IMR-90 (cell line): ENCODE results near the gene GAS2L2. TPM values are rescaled to one million over a fixed set of nuclear protein-coding genes. Genes with fewer than 3 reads are reported as not detected.

Experiments used
- ATAC-seq: fragments of 200-7000 bp; cut with Tn5 transposase; 2 replicates; pipeline ENCODE4 v1.9.1; 2020; ENCODE audit warnings: low read depth, mild to moderate bottlenecking, moderate library complexity
- BruUV-seq: library from RNA; stranded (reverse); fragments of 400-500 nt; replicated peaks from 2 replicates; lab custom pipeline; 2021; lab: Mats Ljungman, UMichigan
- CTCF ChIA-PET: fragments of 300-600 bp; formaldehyde crosslinking; extraction: SDS; loops from one replicate; lab custom pipeline; 2021; ENCODE audit warnings: antibody characterized with exemption; lab: Yijun Ruan, JAX
- POLR2A ChIA-PET: fragments of 300-600 bp; sonication (Branson Sonifier 250); formaldehyde crosslinking; loops from one replicate; lab custom pipeline; 2022; ENCODE audit warnings: antibody characterized with exemption; ENCODE audit not compliant: unreplicated experiment; lab: Charles Lee
- DNase-seq: peaks from one replicate; pipeline ENCODE4 v3.0.0; 2013
- H2AFZ ChIP-seq: replicated peaks from 2 replicates; pipeline ENCODE3; 2013; ENCODE audit warnings: low read length, mild to moderate bottlenecking; ENCODE audit not compliant: poor library complexity
- H2AK5ac ChIP-seq: 2 replicates; pipeline ENCODE4 v1.6.1; 2013; ENCODE audit warnings: low read depth, low read length, inconsistent platforms
- H2AK9ac ChIP-seq: replicated peaks from 2 replicates; pipeline ENCODE3; 2013; ENCODE audit warnings: mild to moderate bottlenecking, low read depth, low read length, moderate library complexity; ENCODE audit not compliant: poor library complexity
- H2BK120ac ChIP-seq: 2 replicates; pipeline ENCODE4 v1.6.1; 2013; ENCODE audit warnings: low read depth, low read length, inconsistent platforms
- H2BK15ac ChIP-seq: 3 replicates; pipeline ENCODE4 v1.6.1; 2013; ENCODE audit warnings: low read depth, low read length, inconsistent platforms
- H2BK20ac ChIP-seq: 2 replicates; pipeline ENCODE4 v1.6.1; 2013; ENCODE audit warnings: low read depth, mild to moderate bottlenecking, inconsistent platforms, low read length, moderate library complexity
- H2BK5ac ChIP-seq: 2 replicates; pipeline ENCODE4 v1.6.1; 2013; ENCODE audit warnings: mild to moderate bottlenecking, low read depth, low read length, inconsistent platforms; ENCODE audit not compliant: poor library complexity, severe bottlenecking
- H3K14ac ChIP-seq: replicated peaks from 2 replicates; pipeline ENCODE4 v1.6.1; 2013; ENCODE audit warnings: low read depth, low read length, inconsistent platforms
- H3K18ac ChIP-seq: 2 replicates; pipeline ENCODE4 v1.6.1; 2013; ENCODE audit warnings: low read depth, low read length, control low read depth
- H3K23ac ChIP-seq: 2 replicates; pipeline ENCODE4 v1.6.1; 2013; ENCODE audit warnings: low read depth, low read length, inconsistent platforms
- H3K27ac ChIP-seq: 2 replicates; pipeline ENCODE4 v1.5.1; 2013; ENCODE audit warnings: mild to moderate bottlenecking, control low read depth, low read length; ENCODE audit not compliant: insufficient read depth
- H3K27me3 ChIP-seq: 2 replicates; pipeline ENCODE4 v1.6.1; 2013; ENCODE audit warnings: low read length; ENCODE audit not compliant: control insufficient read depth, insufficient read depth
- H3K36me3 ChIP-seq: 2 replicates; pipeline ENCODE4 v1.6.1; 2013; ENCODE audit warnings: low read length, mixed read lengths; ENCODE audit not compliant: control insufficient read depth, insufficient read depth
- H3K4ac ChIP-seq: 2 replicates; pipeline ENCODE4 v1.6.1; 2013; ENCODE audit warnings: low read depth, low read length, inconsistent platforms
- H3K4me1 ChIP-seq: 2 replicates; pipeline ENCODE4 v1.6.1; 2013; ENCODE audit warnings: low read length, mixed read lengths; ENCODE audit not compliant: control insufficient read depth, insufficient read depth
- H3K4me2 ChIP-seq: 2 replicates; pipeline ENCODE4 v1.6.1; 2013; ENCODE audit warnings: low read depth, mild to moderate bottlenecking, control low read depth, low read length, moderate library complexity
- H3K4me3 ChIP-seq: 2 replicates; pipeline ENCODE4 v1.5.1; 2013; ENCODE audit warnings: low read depth, mild to moderate bottlenecking, control low read depth, low read length, moderate library complexity; ENCODE audit not compliant: insufficient read depth
- H3K56ac ChIP-seq: 2 replicates; pipeline ENCODE4 v1.6.1; 2013; ENCODE audit warnings: low read length, inconsistent platforms; ENCODE audit not compliant: insufficient read depth; ENCODE audit errors: extremely low read depth
- H3K79me1 ChIP-seq, 2 experiments: 2 replicates each; pipeline ENCODE4 v1.6.1; 2013; ENCODE audit warnings: low read length in 2 of 2, inconsistent platforms in 1 of 2, low read depth in 1 of 2
- H3K9ac ChIP-seq: 2 replicates; pipeline ENCODE4 v1.6.1; 2013; ENCODE audit warnings: low read depth, low read length, control low read depth
- H3K9me1 ChIP-seq: 2 replicates; pipeline ENCODE4 v1.6.1; 2013; ENCODE audit warnings: low read length, inconsistent platforms; ENCODE audit not compliant: insufficient read depth
- H3K9me3 ChIP-seq: 2 replicates; pipeline ENCODE4 v1.6.1; 2013; ENCODE audit warnings: low read length; ENCODE audit not compliant: control insufficient read depth, insufficient read depth
- H4K20me1 ChIP-seq: 2 replicates; pipeline ENCODE4 v1.6.1; 2013; ENCODE audit warnings: low read length, inconsistent platforms; ENCODE audit not compliant: insufficient read depth
- H4K5ac ChIP-seq: 2 replicates; pipeline ENCODE4 v1.6.1; 2013; ENCODE audit warnings: mild to moderate bottlenecking, low read depth, low read length, control low read depth
- H4K8ac ChIP-seq, 2 experiments: 2 replicates each; pipeline ENCODE4 v1.6.1; 2013; ENCODE audit warnings: low read depth in 2 of 2, low read length in 2 of 2, control low read depth in 1 of 2, inconsistent platforms in 1 of 2
- H4K91ac ChIP-seq: 2 replicates; pipeline ENCODE4 v1.6.1; 2013; ENCODE audit warnings: low read depth, low read length, inconsistent platforms; ENCODE audit not compliant: insufficient read depth
- FOS ChIP-seq: fragments of 150-350 bp; IDR thresholded peaks from 2 replicates; pipeline ENCODE4 v1.6.1; 2016; ENCODE audit warnings: low read depth, low read length
- MAFK ChIP-seq: IDR thresholded peaks from 2 replicates; pipeline ENCODE4 v1.6.1; 2012; ENCODE audit warnings: low read depth, low read length, improper control_type of control experiment
- MXI1 ChIP-seq: IDR thresholded peaks from 2 replicates; pipeline ENCODE4 v1.6.1; 2012; ENCODE audit warnings: low read depth, mild to moderate bottlenecking, low read length, moderate library complexity, borderline replicate concordance
- POLR2A ChIP-seq: IDR thresholded peaks from 2 replicates; pipeline ENCODE4 v1.6.1; 2012; ENCODE audit warnings: mild to moderate bottlenecking, low read depth, low read length
- RCOR1 ChIP-seq: IDR thresholded peaks from 2 replicates; pipeline ENCODE4 v1.6.1; 2012; ENCODE audit warnings: mild to moderate bottlenecking, low read length, improper control_type of control experiment; ENCODE audit not compliant: insufficient replicate concordance
- WGBS, 2 experiments: methylation state at CpG; one replicate each; pipeline versions ENCODE4 v1.1.5 to v1.1.7; 2013; ENCODE audit warnings: missing lambda C conversion rate in 2 of 2; ENCODE audit not compliant: insufficient read length in 1 of 2; ENCODE audit errors: extremely low coverage in 2 of 2; 5-methylcytosine and 5-hydroxymethylcytosine counted together
- dilution Hi-C: fragments of 300-500 bp; cut with HindIII; formaldehyde crosslinking; loops from one replicate; pipeline ENCODE4 v1.14.3; 2018; ENCODE audit warnings: low sequenced_read_pairs; ENCODE audit not compliant: unreplicated experiment
- in situ Hi-C: fragments of 300-500 bp; cut with MboI; formaldehyde crosslinking; loops from 3 replicates; pipeline ENCODE4 v1.14.3; 2019; ENCODE audit warnings: low sequenced_read_pairs, inconsistent platforms, mixed read lengths
- intact Hi-C: fragments of 100-400 bp; cut with micrococcal nuclease; formaldehyde crosslinking; loops from 2 replicates; pipeline ENCODE4 v1.10.0; 2022
- polyA plus RNA-seq, 3 experiments: library from polyadenylated mRNA; depleted of rRNA; stranded (reverse); fragments of >200 nt; gene quantifications; 2 replicates each; pipeline ENCODE4 v1.2.3, GENCODE V29; 2012; ENCODE audit warnings: low replicate concordance in 1 of 3
- total RNA-seq: library from RNA; depleted of rRNA; stranded (reverse); fragments of >200 nt; gene quantifications from 2 replicates; pipeline ENCODE4 v1.2.3, GENCODE V29; 2012
- TF ChIP-seq, protein P1 (sequence below): conservative IDR thresholded peaks from 2 replicates; pipeline ENCODE4 v1.5.1; 2012; ENCODE audit warnings: mild to moderate bottlenecking, low read depth, low read length, improper control_type of control experiment
- TF ChIP-seq, protein P2 (sequence below): fragments of 150-350 bp; IDR thresholded peaks from 2 replicates; pipeline ENCODE4 v1.6.1; 2016; ENCODE audit warnings: low read depth, mild to moderate bottlenecking, low read length, moderate library complexity, borderline replicate concordance

The GAS2L2 gene
- total and polyA plus RNA-seq, 2 of the 4 experiments (the other 2 are of a cell fraction), result 0.02 TPM; not detected in 1

DNA sequence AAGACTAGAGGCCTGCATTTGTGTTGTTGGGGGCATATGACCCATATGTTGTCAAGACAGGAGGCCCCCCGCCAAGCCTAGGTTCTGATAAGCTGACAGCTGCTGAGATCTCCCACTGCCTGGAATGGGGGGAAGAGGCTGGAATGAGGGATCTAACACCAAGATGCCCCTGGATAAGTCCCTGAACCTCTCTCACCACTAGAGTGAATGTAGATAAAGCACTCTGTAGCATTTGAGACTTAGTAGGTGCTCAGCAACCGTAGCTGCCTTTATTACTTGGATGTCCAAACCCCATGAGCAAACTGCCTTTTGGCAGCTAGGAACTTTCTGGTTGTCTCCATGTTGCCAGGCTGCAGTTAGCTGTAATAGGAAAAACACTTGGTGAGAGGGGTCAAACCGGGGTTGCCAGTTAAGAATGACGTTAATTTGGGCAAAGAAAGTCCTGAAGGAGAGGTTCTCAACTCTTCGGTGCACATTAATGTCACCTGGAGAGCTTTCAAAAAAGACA lies 26.0 kb downstream of the GAS2L2 start:
- in situ Hi-C loops, result loop anchor here (25.0 kb wide), 1 partner anchor 365 kb away; the partner anchor contains the start of gene SLFN11
- Histone ChIP-seq H3K9ac (peak overlapping the region; percentile 56), H3K9me3 (no peaks in the 10 kb centered on the region), H3K56ac (no peak overlapping the region), H4K91ac (no peak overlapping the region), H4K8ac (peak overlapping the region in 1 of 2 experiments; percentile 19; a peak in 1 of 4 replicates), H3K4me2 (peak overlapping the region; percentile 50), H2BK120ac (no peak overlapping the region), H4K5ac (peak overlapping the region; percentile 58), H2AFZ (no peak overlapping the region), H3K4me1 (peaks cover 18% of the 10 kb centered on the region), H3K4me3 (no peak overlapping the region), H3K27ac (peak overlapping the region; percentile 90; the same call in 1 of the 2 replicates), H3K18ac (peak overlapping the region; percentile 49), H3K27me3 (no peaks in the 10 kb centered on the region), H4K20me1 (peaks cover 13% of the 10 kb centered on the region; the same call in 1 of the 2 replicates), H3K9me1 (peaks cover 18% of the 10 kb centered on the region), H3K4ac (peak overlapping the region; percentile 73), H3K79me1 (peaks cover 0 to 24% of the 10 kb centered on the region in 2 experiments; a peak in 2 of 4 replicates), H2BK5ac (peak overlapping the region; percentile 15), H3K14ac (peak overlapping the region; percentile 54), H2BK15ac (no peak overlapping the region), H3K23ac (peak overlapping the region; percentile 28; the same call in 1 of the 2 replicates), H3K36me3 (peaks cover 16% of the 10 kb centered on the region), H2AK5ac (peak overlapping the region; percentile 36; the same call in 1 of the 2 replicates), H2AK9ac (no peak overlapping the region), H2BK20ac (no peak overlapping the region)
- no peak for ATAC-seq
- CTCF ChIA-PET, result interaction anchor here (0.6 kb wide), 1 partner anchor 114 kb away, joined by 3 read pairs; no protein-coding TSS in a partner anchor
- intact Hi-C loops, result no loop called here
- no TSS peak for BruUV-seq
- TF ChIP-seq MXI1 (no peak), FOS (no peak), POLR2A (no peak), MAFK (no peak), RCOR1 (no peak)
- TF ChIP-seq, protein P1, sequence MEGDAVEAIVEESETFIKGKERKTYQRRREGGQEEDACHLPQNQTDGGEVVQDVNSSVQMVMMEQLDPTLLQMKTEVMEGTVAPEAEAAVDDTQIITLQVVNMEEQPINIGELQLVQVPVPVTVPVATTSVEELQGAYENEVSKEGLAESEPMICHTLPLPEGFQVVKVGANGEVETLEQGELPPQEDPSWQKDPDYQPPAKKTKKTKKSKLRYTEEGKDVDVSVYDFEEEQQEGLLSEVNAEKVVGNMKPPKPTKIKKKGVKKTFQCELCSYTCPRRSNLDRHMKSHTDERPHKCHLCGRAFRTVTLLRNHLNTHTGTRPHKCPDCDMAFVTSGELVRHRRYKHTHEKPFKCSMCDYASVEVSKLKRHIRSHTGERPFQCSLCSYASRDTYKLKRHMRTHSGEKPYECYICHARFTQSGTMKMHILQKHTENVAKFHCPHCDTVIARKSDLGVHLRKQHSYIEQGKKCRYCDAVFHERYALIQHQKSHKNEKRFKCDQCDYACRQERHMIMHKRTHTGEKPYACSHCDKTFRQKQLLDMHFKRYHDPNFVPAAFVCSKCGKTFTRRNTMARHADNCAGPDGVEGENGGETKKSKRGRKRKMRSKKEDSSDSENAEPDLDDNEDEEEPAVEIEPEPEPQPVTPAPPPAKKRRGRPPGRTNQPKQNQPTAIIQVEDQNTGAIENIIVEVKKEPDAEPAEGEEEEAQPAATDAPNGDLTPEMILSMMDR, result no peak
- TF ChIP-seq, protein P2, sequence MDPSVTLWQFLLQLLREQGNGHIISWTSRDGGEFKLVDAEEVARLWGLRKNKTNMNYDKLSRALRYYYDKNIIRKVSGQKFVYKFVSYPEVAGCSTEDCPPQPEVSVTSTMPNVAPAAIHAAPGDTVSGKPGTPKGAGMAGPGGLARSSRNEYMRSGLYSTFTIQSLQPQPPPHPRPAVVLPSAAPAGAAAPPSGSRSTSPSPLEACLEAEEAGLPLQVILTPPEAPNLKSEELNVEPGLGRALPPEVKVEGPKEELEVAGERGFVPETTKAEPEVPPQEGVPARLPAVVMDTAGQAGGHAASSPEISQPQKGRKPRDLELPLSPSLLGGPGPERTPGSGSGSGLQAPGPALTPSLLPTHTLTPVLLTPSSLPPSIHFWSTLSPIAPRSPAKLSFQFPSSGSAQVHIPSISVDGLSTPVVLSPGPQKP, result no peak
- no peak for DNase-seq
- dilution Hi-C loops, result no loop called here
- WGBS, 2 experiments, result 100% methylated on average over 2 of the region's 5 CpGs; no CpG with 5 or more reads in 1 of the 2 experiments
- POLR2A ChIA-PET, result interaction anchor here (0.6 kb wide), 1 partner anchor 80 kb away, joined by 3 read pairs; no protein-coding TSS in a partner anchor
